ENCODE measurements around the gene C4orf46. TPM values are rescaled to one million over a fixed set of nuclear protein-coding genes. Genes with fewer than 3 reads are reported as not detected.
"Not testable (repeated sequence)": the region's sequence is repeated elsewhere in the genome, so short reads cannot be mapped to it uniquely, and the experiment has no call there.

The C4orf46 gene
- polyA plus RNA-seq, 1 of the 3 experiments (the other 2 are of a cell fraction) = 7.0 TPM

- TF ChIP-seq REST (IDR thresholded peaks at IDR 0.05; ENCODE audit: low read depth, low read length) = no peak
Observed at GRCh38 chr4:158715802-158716201, 44.1 kb upstream of the C4orf46 start (continued).

GRCh38 chr4:158714937-158715336 is 43.2 kb upstream of the C4orf46 start:
- no peak for DNase-seq
- Histone ChIP-seq H3K4me1 (ENCODE audit: control insufficient read depth in 1 of 2, insufficient read depth in 2 of 2, low read depth in 1 of 2, low read length in 1 of 2) (no peaks in the 10 kb centered on the region), H3F3A (replicated peaks; ENCODE audit: insufficient read depth) (no peaks in the 10 kb centered on the region), H3K79me2 (ENCODE audit: insufficient read depth) (peaks cover 8% of the 10 kb centered on the region), H3K4me2 (no peak overlapping the region), H3K9me3 (no peaks in the 10 kb centered on the region), H3K9ac (no peak overlapping the region), H4K20me1 (ENCODE audit: insufficient read depth) (no peaks in the 10 kb centered on the region), H2AFZ (ENCODE audit: low read depth) (no peak overlapping the region), H3K9me2 (no peaks in the 10 kb centered on the region), H3K27me3 (ENCODE audit: insufficient read depth) (no peaks in the 10 kb centered on the region), H3K27ac (ENCODE audit: low read depth in 2 of 2, low read length in 1 of 2) (no peak overlapping the region), H3K36me3 (replicated peaks in 1 of 2; ENCODE audit: control insufficient read depth in 1 of 2, insufficient read depth in 2 of 2, low read length in 1 of 2) (peaks cover 85 to 91% of the 10 kb centered on the region in 2 experiments), H3K4me3 (ENCODE audit: low read depth in 2 of 2, low read length in 1 of 2) (no peak overlapping the region)
- WGBS (ENCODE audit: low lambda C conversion rate) = 86% methylated on average over 4 of the region's 4 CpGs
- CTCF ChIA-PET = interaction anchor here (1.1 to 1.8 kb wide), 4 partner anchors 9 to 741 kb away, joined by 3 to 4 read pairs (median 3); no protein-coding TSS in a partner anchor
- POLR2A ChIA-PET = no interaction called here
- TF ChIP-seq GABPA (IDR thresholded peaks at IDR 0.05; ENCODE audit: low read depth) (no peak), CTCF (IDR thresholded peaks at IDR 0.05) (no peak), EZH2phosphoT487 (IDR thresholded peaks at IDR 0.05; ENCODE audit: borderline replicate concordance, low read depth) (no peak), JUND (IDR thresholded peaks at IDR 0.05) (no peak), TCF12 (IDR thresholded peaks at IDR 0.05) (no peak), RFX5 (IDR thresholded peaks at IDR 0.05; ENCODE audit: low read length) (no peak), RCOR1 (IDR thresholded peaks at IDR 0.05; ENCODE audit: low read length) (no peak), CHD2 (IDR thresholded peaks at IDR 0.05; ENCODE audit: low read length, partially characterized antibody) (no peak), EP300 (IDR thresholded peaks at IDR 0.05; ENCODE audit: borderline replicate concordance in 1 of 2, low read depth in 1 of 2, low read length in 1 of 2) (no peak), MXI1 (IDR thresholded peaks at IDR 0.05; ENCODE audit: low read depth, low read length) (no peak), NFIC (IDR thresholded peaks at IDR 0.05; ENCODE audit: borderline replicate concordance) (no peak), RAD21 (IDR thresholded peaks at IDR 0.05; ENCODE audit: low read length) (no peak), NRF1 (IDR thresholded peaks at IDR 0.05; ENCODE audit: low read depth, low read length) (no peak)

- POLR2A ChIA-PET = interaction anchor here (0.7 kb wide), 1 partner anchor 52 kb away, joined by 3 read pairs; no protein-coding TSS in a partner anchor
- H3K79me2 ChIP-seq (ENCODE audit: insufficient read depth); H3K9me3 ChIP-seq; H3K4me1 ChIP-seq (ENCODE audit: control insufficient read depth in 1 of 2, insufficient read depth in 2 of 2, low read depth in 1 of 2, low read length in 1 of 2); DNase-seq; CTCF ChIA-PET; H4K20me1 ChIP-seq (ENCODE audit: insufficient read depth); H3K4me3 ChIP-seq (ENCODE audit: low read depth in 2 of 2, low read length in 1 of 2); H2AFZ ChIP-seq (ENCODE audit: low read depth); H3F3A ChIP-seq (replicated peaks; ENCODE audit: insufficient read depth); H3K27me3 ChIP-seq (ENCODE audit: insufficient read depth); H3K4me2 ChIP-seq; H3K27ac ChIP-seq (ENCODE audit: low read depth in 2 of 2, low read length in 1 of 2); H3K9me2 ChIP-seq; H3K9ac ChIP-seq: not testable (repeated sequence)
- H3K36me3 ChIP-seq (replicated peaks in 1 of 2; ENCODE audit: control insufficient read depth in 1 of 2, insufficient read depth in 2 of 2, low read length in 1 of 2) = peaks cover 70 to 86% of the 10 kb centered on the region in 2 experiments
- 93% methylated on average over 4 of the region's 4 CpGs for WGBS (ENCODE audit: low lambda C conversion rate)
Observed at GRCh38 chr4:158712622-158713021, 40.9 kb upstream of the C4orf46 start.

Data from SK-N-SH (cell line).